ENCODE data around the gene CELF2. TPM values are rescaled to one million over a fixed set of nuclear protein-coding genes. Genes with fewer than 3 reads are reported as not detected.

CELF2 gene
- total and polyA plus RNA-seq, 4 donors, result 43.3 to 65.6 (median 50.1) TPM

- WGBS (ENCODE audit: insufficient coverage), result 96% methylated on average over 24 of the region's 24 CpGs
- H3K27ac ChIP-seq (ENCODE audit: low read depth, low read length), result no peak overlapping the region
These were observed 229.2 kb downstream of the CELF2 start for GRCh38 chr10:11246752-11247467.

GRCh38 chr10:11249152-11249807 lies 231.6 kb downstream of the CELF2 start:
- Histone ChIP-seq H3K27ac (ENCODE audit: low read depth, low read length) (no peak overlapping the region), H3K4me3 (ENCODE audit: low read depth, low read length) (no peak overlapping the region), H3K27me3 (ENCODE audit: control insufficient read depth, insufficient read depth, low read length) (no peaks in the 10 kb centered on the region), H3K36me3 (ENCODE audit: control insufficient read depth, insufficient read depth, low read length) (peaks cover 3% of the 10 kb centered on the region), H3K9me3 (ENCODE audit: control insufficient read depth, insufficient read depth, low read length) (no peaks in the 10 kb centered on the region), H3K4me1 (ENCODE audit: control insufficient read depth, insufficient read depth, low read length) (peaks cover 16% of the 10 kb centered on the region)
- 50% methylated on average over 1 of the region's 10 CpGs for WGBS (ENCODE audit: insufficient coverage)
- DNase-seq (ENCODE audit: low read depth in 4 of 6, low spot score in 6 of 6), result peak in 1 of 6 donors; percentile 63

More at GRCh38 chr10:11246752-11247467, 229.2 kb downstream of the CELF2 start:
- DNase-seq (ENCODE audit: low read depth in 4 of 6, low spot score in 6 of 6), result no peak
- H3K27me3 ChIP-seq (ENCODE audit: control insufficient read depth, insufficient read depth, low read length), result no peaks in the 10 kb centered on the region
- peaks cover 3% of the 10 kb centered on the region for H3K36me3 ChIP-seq (ENCODE audit: control insufficient read depth, insufficient read depth, low read length)
- peaks cover 25% of the 10 kb centered on the region for H3K4me1 ChIP-seq (ENCODE audit: control insufficient read depth, insufficient read depth, low read length)
- H3K4me3 ChIP-seq (ENCODE audit: low read depth, low read length), result no peak overlapping the region
- no peaks in the 10 kb centered on the region for H3K9me3 ChIP-seq (ENCODE audit: control insufficient read depth, insufficient read depth, low read length)

DNA sequence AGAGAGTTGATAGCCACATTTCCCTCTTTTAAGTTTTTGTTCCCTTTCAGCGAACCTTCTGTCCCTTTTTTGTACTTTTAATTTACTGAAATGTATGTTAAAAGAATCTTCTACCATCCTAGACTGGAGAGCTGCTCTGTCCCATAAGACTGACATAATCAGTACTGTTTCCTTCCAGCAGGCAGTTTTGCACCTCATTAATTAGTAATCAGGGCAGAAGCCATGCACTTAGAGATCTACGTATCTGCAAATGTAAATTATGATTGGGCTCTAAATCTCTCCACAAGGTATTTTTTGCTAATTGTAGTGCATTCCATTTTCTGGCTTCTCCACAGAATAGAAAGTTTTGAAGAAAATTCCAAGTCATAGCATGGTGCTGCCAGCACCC lies 232.1 kb downstream of the CELF2 start:
- no peaks in the 10 kb centered on the region for H3K9me3 ChIP-seq (ENCODE audit: control insufficient read depth, insufficient read depth, low read length)
- H3K27ac ChIP-seq (ENCODE audit: low read depth, low read length), result no peak overlapping the region
- DNase-seq (ENCODE audit: low read depth in 4 of 6, low spot score in 6 of 6), result peak in 1 of 6 donors; percentile 77
- WGBS (ENCODE audit: insufficient coverage), result no CpG with 5 or more reads among the region's 2 CpGs
- peaks cover 4% of the 10 kb centered on the region for H3K36me3 ChIP-seq (ENCODE audit: control insufficient read depth, insufficient read depth, low read length)
- no peaks in the 10 kb centered on the region for H3K27me3 ChIP-seq (ENCODE audit: control insufficient read depth, insufficient read depth, low read length)
- peaks cover 16% of the 10 kb centered on the region for H3K4me1 ChIP-seq (ENCODE audit: control insufficient read depth, insufficient read depth, low read length)
- H3K4me3 ChIP-seq (ENCODE audit: low read depth, low read length), result no peak overlapping the region

GRCh38 chr10:11250304-11250703 lies 232.6 kb downstream of the CELF2 start:
- H3K4me1 ChIP-seq (ENCODE audit: control insufficient read depth, insufficient read depth, low read length), result peaks cover 18% of the 10 kb centered on the region
- H3K27ac ChIP-seq (ENCODE audit: low read depth, low read length), result no peak overlapping the region
- peaks cover 9% of the 10 kb centered on the region for H3K36me3 ChIP-seq (ENCODE audit: control insufficient read depth, insufficient read depth, low read length)
- no peak for DNase-seq (ENCODE audit: low read depth in 4 of 6, low spot score in 6 of 6)
- no peak overlapping the region for H3K4me3 ChIP-seq (ENCODE audit: low read depth, low read length)
- no CpG with 5 or more reads among the region's 5 CpGs for WGBS (ENCODE audit: insufficient coverage)
- no peaks in the 10 kb centered on the region for H3K27me3 ChIP-seq (ENCODE audit: control insufficient read depth, insufficient read depth, low read length)
- no peaks in the 10 kb centered on the region for H3K9me3 ChIP-seq (ENCODE audit: control insufficient read depth, insufficient read depth, low read length)

- H3K27ac ChIP-seq (ENCODE audit: low read depth, low read length), result no peak overlapping the region
- no peak for DNase-seq (ENCODE audit: low read depth in 4 of 6, low spot score in 6 of 6)
- H3K9me3 ChIP-seq (ENCODE audit: control insufficient read depth, insufficient read depth, low read length), result no peaks in the 10 kb centered on the region
- no peaks in the 10 kb centered on the region for H3K27me3 ChIP-seq (ENCODE audit: control insufficient read depth, insufficient read depth, low read length)
- WGBS (ENCODE audit: insufficient coverage), result 67% methylated on average over 2 of the region's 7 CpGs
- no peak overlapping the region for H3K4me3 ChIP-seq (ENCODE audit: low read depth, low read length)
- peaks cover 18% of the 10 kb centered on the region for H3K36me3 ChIP-seq (ENCODE audit: control insufficient read depth, insufficient read depth, low read length)
- peaks cover 25% of the 10 kb centered on the region for H3K4me1 ChIP-seq (ENCODE audit: control insufficient read depth, insufficient read depth, low read length)
These were observed 235.2 kb downstream of the CELF2 start for GRCh38 chr10:11252887-11253286.

DNA sequence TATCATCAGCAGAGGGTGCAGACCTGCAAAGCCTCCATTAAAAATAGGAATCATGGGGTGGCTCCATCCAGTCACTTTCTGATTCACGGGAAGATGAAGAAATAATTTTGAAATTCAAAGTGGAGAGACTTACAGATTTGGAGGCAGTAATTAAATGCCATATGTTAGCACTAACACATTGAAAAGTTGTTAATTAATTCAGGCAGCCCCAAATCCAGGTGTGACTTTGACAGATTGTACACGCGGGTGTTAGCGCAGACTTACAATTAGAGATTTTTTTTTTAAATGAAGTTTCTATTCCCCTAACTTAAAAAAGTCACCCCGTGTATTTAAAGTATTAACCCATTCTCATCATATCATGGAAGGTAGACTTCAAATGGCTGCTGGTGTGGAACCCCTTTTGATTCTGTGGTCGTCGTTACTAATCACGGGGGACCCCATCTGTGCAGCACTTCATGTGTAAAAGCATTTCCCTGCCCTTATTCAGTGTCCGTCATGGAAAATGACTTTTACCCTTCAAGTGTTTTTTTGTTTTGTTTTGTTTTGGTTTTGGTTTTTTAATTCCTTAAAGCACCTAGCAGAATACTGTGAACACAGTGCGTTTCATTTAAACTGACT lies 235.8 kb downstream of the CELF2 start:
- WGBS (ENCODE audit: insufficient coverage), result 100% methylated on average over 2 of the region's 10 CpGs
- Histone ChIP-seq H3K36me3 (ENCODE audit: control insufficient read depth, insufficient read depth, low read length) (peaks cover 24% of the 10 kb centered on the region), H3K4me1 (ENCODE audit: control insufficient read depth, insufficient read depth, low read length) (peaks cover 25% of the 10 kb centered on the region), H3K9me3 (ENCODE audit: control insufficient read depth, insufficient read depth, low read length) (no peaks in the 10 kb centered on the region), H3K27me3 (ENCODE audit: control insufficient read depth, insufficient read depth, low read length) (no peaks in the 10 kb centered on the region), H3K4me3 (ENCODE audit: low read depth, low read length) (no peak overlapping the region), H3K27ac (ENCODE audit: low read depth, low read length) (no peak overlapping the region)
- peak in 1 of 6 donors; percentile 71 for DNase-seq (ENCODE audit: low read depth in 4 of 6, low spot score in 6 of 6)

DNA sequence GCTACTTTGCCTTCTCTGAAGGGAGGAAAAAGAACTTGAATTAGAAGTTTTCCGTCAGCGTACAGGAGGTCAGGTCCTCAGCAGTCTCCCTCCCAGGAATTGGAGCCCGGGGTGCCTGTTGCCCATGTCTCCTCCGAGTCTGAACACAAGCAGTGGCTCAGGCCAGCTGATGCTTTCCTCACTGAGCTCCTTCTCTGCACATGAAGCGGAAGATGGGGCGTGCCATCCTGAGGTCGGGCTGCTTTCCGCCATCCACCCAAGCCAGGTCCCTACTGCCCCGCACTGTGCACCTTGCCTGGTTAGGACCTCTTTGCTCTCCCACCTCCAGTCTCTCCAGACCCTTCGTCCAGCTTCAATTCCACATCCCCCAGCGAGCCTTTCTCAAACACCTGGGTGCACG lies 237.5 kb downstream of the CELF2 start:
- H3K4me3 ChIP-seq (ENCODE audit: low read depth, low read length), result no peak overlapping the region
- DNase-seq (ENCODE audit: low read depth in 4 of 6, low spot score in 6 of 6), result no peak
- H3K9me3 ChIP-seq (ENCODE audit: control insufficient read depth, insufficient read depth, low read length), result no peaks in the 10 kb centered on the region
- H3K27me3 ChIP-seq (ENCODE audit: control insufficient read depth, insufficient read depth, low read length), result no peaks in the 10 kb centered on the region
- H3K36me3 ChIP-seq (ENCODE audit: control insufficient read depth, insufficient read depth, low read length), result peaks cover 34% of the 10 kb centered on the region
- H3K27ac ChIP-seq (ENCODE audit: low read depth, low read length), result no peak overlapping the region
- WGBS (ENCODE audit: insufficient coverage), result 90% methylated on average over 11 of the region's 12 CpGs
- H3K4me1 ChIP-seq (ENCODE audit: control insufficient read depth, insufficient read depth, low read length), result peaks cover 20% of the 10 kb centered on the region

GRCh38 chr10:11255796-11256444 lies 238.2 kb downstream of the CELF2 start:
- H3K36me3 ChIP-seq (ENCODE audit: control insufficient read depth, insufficient read depth, low read length), result peaks cover 34% of the 10 kb centered on the region
- WGBS (ENCODE audit: insufficient coverage), result 86% methylated on average over 1 of the region's 7 CpGs
- H3K27ac ChIP-seq (ENCODE audit: low read depth, low read length), result no peak overlapping the region
- H3K4me3 ChIP-seq (ENCODE audit: low read depth, low read length), result no peak overlapping the region
- no peaks in the 10 kb centered on the region for H3K27me3 ChIP-seq (ENCODE audit: control insufficient read depth, insufficient read depth, low read length)
- peaks cover 15% of the 10 kb centered on the region for H3K4me1 ChIP-seq (ENCODE audit: control insufficient read depth, insufficient read depth, low read length)
- no peaks in the 10 kb centered on the region for H3K9me3 ChIP-seq (ENCODE audit: control insufficient read depth, insufficient read depth, low read length)
- DNase-seq (ENCODE audit: low read depth in 4 of 6, low spot score in 6 of 6), result no peak

DNA sequence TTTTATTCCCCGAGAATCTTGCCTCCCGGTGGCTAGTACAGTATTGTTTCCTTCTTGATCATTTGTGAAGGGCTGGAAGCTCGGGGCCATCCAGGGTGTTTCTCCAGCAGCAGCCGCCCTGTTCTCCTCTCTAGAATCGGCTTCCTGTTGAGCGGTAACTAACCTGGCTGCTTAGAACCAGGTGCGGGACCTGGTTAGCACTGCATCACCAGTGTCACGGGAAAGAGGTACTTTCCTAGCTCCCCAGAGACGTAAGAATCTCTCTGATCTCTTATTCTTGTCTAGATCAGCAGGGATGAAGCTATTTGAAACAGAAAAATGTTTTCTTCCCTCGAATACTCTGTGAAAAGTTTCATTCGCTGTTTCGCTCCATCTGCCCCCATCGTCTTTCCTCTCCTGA lies 239.2 kb downstream of the CELF2 start:
- H3K27ac ChIP-seq (ENCODE audit: low read depth, low read length), result no peak overlapping the region
- no peak for DNase-seq (ENCODE audit: low read depth in 4 of 6, low spot score in 6 of 6)
- 69% methylated on average over 6 of the region's 13 CpGs for WGBS (ENCODE audit: insufficient coverage)
- H3K36me3 ChIP-seq (ENCODE audit: control insufficient read depth, insufficient read depth, low read length), result peaks cover 39% of the 10 kb centered on the region
- no peaks in the 10 kb centered on the region for H3K9me3 ChIP-seq (ENCODE audit: control insufficient read depth, insufficient read depth, low read length)
- no peaks in the 10 kb centered on the region for H3K27me3 ChIP-seq (ENCODE audit: control insufficient read depth, insufficient read depth, low read length)
- no peak overlapping the region for H3K4me3 ChIP-seq (ENCODE audit: low read depth, low read length)
- peaks cover 15% of the 10 kb centered on the region for H3K4me1 ChIP-seq (ENCODE audit: control insufficient read depth, insufficient read depth, low read length)

Data from spinal cord (tissue), 10 donors.